CD4-positive, alpha-beta memory T cell (primary cell): ENCODE results near the gene C2CD2L. TPM values are rescaled to one million over a fixed set of nuclear protein-coding genes. Genes with fewer than 3 reads are reported as not detected.
"Not testable (repeated sequence)": the region's sequence is repeated elsewhere in the genome, so short reads cannot be mapped to it uniquely, and the experiment has no call there.

Experiments
- CTCF ChIA-PET: fragments of 350-600 bp; sonication (Branson Sonifier 250); formaldehyde crosslinking; loops from one replicate; lab custom pipeline; 2021; ENCODE audit warnings: inconsistent platforms; ENCODE audit not compliant: partially characterized antibody; lab: Charles Lee
- POLR2A ChIA-PET: fragments of 350-600 bp; sonication (Branson Sonifier 250); formaldehyde crosslinking; loops from one replicate; lab custom pipeline; 2021; ENCODE audit not compliant: partially characterized antibody; lab: Charles Lee
- DNase-seq, 5 donors: peaks; one replicate each; pipeline versions ENCODE4 v3.0.0 to v3.0.0-alpha.2; 2020 to 2022; ENCODE audit warnings: mixed read lengths in 1 of 5
- H3K27ac ChIP-seq: one replicate; pipeline ENCODE4 v1.7.0; 2013; ENCODE audit warnings: low read depth, low read length
- H3K27me3 ChIP-seq: 2 replicates; pipeline ENCODE4 v1.7.0; 2013; ENCODE audit warnings: mild to moderate bottlenecking, low read length, moderate library complexity; ENCODE audit not compliant: insufficient read depth
- H3K36me3 ChIP-seq: 2 replicates; pipeline ENCODE4 v1.7.0; 2013; ENCODE audit warnings: mild to moderate bottlenecking, low read length, moderate library complexity; ENCODE audit not compliant: insufficient read depth
- H3K4me1 ChIP-seq: 2 replicates; pipeline ENCODE4 v1.7.0; 2013; ENCODE audit warnings: mild to moderate bottlenecking, low read length, moderate library complexity; ENCODE audit not compliant: insufficient read depth
- H3K4me3 ChIP-seq, 2 donors: one replicate each; pipeline ENCODE4 v1.7.0; 2013; ENCODE audit warnings: low read length in 2 of 2, mild to moderate bottlenecking in 1 of 2
- H3K9me3 ChIP-seq, 2 donors: one replicate each; pipeline ENCODE4 v1.7.0; 2013; ENCODE audit warnings: low read length in 2 of 2, control low read depth in 1 of 2; ENCODE audit not compliant: control insufficient read depth in 1 of 2
- H3K27ac Mint-ChIP-seq, 7 donors: one replicate each; pipeline ENCODE4 v1.8.0; 2020 to 2021; ENCODE audit warnings: mixed read lengths in 7 of 7, mild to moderate bottlenecking in 6 of 7, inconsistent platforms in 3 of 7, moderate library complexity in 3 of 7
- H3K27me3 Mint-ChIP-seq, 2 donors: one replicate each; pipeline ENCODE4 v1.8.0; 2020 to 2021; ENCODE audit warnings: mixed read lengths in 2 of 2
- H3K36me3 Mint-ChIP-seq, 2 donors: one replicate each; pipeline ENCODE4 v1.8.0; 2020 to 2021; ENCODE audit warnings: mixed read lengths in 2 of 2, inconsistent platforms in 1 of 2, mild to moderate bottlenecking in 1 of 2
- H3K4me1 Mint-ChIP-seq, 4 donors: one replicate each; pipeline ENCODE4 v1.8.0; 2020 to 2021; ENCODE audit warnings: mixed read lengths in 4 of 4, mild to moderate bottlenecking in 1 of 4
- H3K4me3 Mint-ChIP-seq, 8 donors: one replicate each; pipeline ENCODE4 v1.8.0; 2020 to 2021; ENCODE audit warnings: mixed read lengths in 8 of 8, mild to moderate bottlenecking in 7 of 8, moderate library complexity in 6 of 8, inconsistent platforms in 3 of 8
- H3K9me3 Mint-ChIP-seq, 8 donors: one replicate each; pipeline ENCODE4 v1.8.0; 2020 to 2021; ENCODE audit warnings: mixed read lengths in 8 of 8, mild to moderate bottlenecking in 5 of 8, inconsistent platforms in 3 of 8, moderate library complexity in 1 of 8
- intact Hi-C: fragments of 100-400 bp; cut with micrococcal nuclease; formaldehyde crosslinking; loops from one replicate; pipeline ENCODE4 v1.15.1; 2023
- polyA plus RNA-seq, 2 donors: library from polyadenylated mRNA; unstranded; fragments of 300-500 nt; fragmentation: Illumina TruSeq; gene quantifications; one replicate each; pipeline ENCODE4 v1.2.3, GENCODE V29; 2021
- total RNA-seq, 2 experiments: library from RNA; stranded (reverse); gene quantifications; one replicate each; pipeline ENCODE4 v1.2.3, GENCODE V29; 2021

C2CD2L gene
- total and polyA plus RNA-seq, 4 experiments from 2014 or later, result 2.6 to 37.5 (median 24.2) TPM

GRCh38 chr11:119100994-119101758 lies 6.0 kb upstream of the C2CD2L start:
- H3K27me3 ChIP-seq, result no peaks in the 10 kb centered on the region
- H3K27ac Mint-ChIP-seq, result peak overlapping the region; percentile 93 to 100 (median 99)
- H3K4me3 Mint-ChIP-seq, result peak overlapping the region; percentile 93 to 99 (median 97)
- POLR2A ChIA-PET, result interaction anchor here (0.6 to 13.3 kb wide), 25 partner anchors 8 to 1869 kb away, joined by 3 to 210 read pairs (median 6); partner anchors contain the start of genes ABCG4, CBL, CENATAC and DDX6
- peak overlapping the region; percentile 87 to 98 for H3K4me3 ChIP-seq
- H3K27ac ChIP-seq, result peak overlapping the region; percentile 91
- DNase-seq, result no peak
- H3K4me1 ChIP-seq, result peaks cover 35% of the 10 kb centered on the region
- no peaks in the 10 kb centered on the region for H3K9me3 ChIP-seq
- H3K27me3 Mint-ChIP-seq, result no peaks in the 10 kb centered on the region
- no peaks in the 10 kb centered on the region for H3K9me3 Mint-ChIP-seq
- intact Hi-C loops, result loop anchor here (1.0 to 5.0 kb wide), 4 partner anchors 17 to 1959 kb away; partner anchors contain the start of genes HMBS, HYOU1 and PAFAH1B2
- H3K36me3 ChIP-seq, result peaks cover 17% of the 10 kb centered on the region
- CTCF ChIA-PET, result interaction anchor here (1.0 to 2.3 kb wide), 8 partner anchors 17 to 83 kb away, joined by 3 to 11 read pairs (median 5); partner anchors contain the start of genes HINFP, HYOU1, NLRX1 and RPS25
- H3K36me3 Mint-ChIP-seq, result peaks cover 19 to 39% of the 10 kb centered on the region in 2 donors
- H3K4me1 Mint-ChIP-seq, result peaks cover 21 to 55% (median 43%) of the 10 kb centered on the region in 4 donors

- intact Hi-C loops, result loop anchor here (1.0 to 5.0 kb wide), 7 partner anchors 18 to 1960 kb away; partner anchors contain the start of genes HINFP, HMBS, HYOU1 and PAFAH1B2
- H3K36me3 Mint-ChIP-seq, result peaks cover 15 to 34% of the 10 kb centered on the region in 2 donors
- no peaks in the 10 kb centered on the region for H3K9me3 Mint-ChIP-seq
- peaks cover 27 to 60% (median 43%) of the 10 kb centered on the region in 4 donors for H3K4me1 Mint-ChIP-seq
- peak; percentile 86 to 89 (median 88) for DNase-seq
- H3K4me3 ChIP-seq, result peak within 1 kb of the TSS; percentile 87 to 98
- peak within 1 kb of the TSS; percentile 93 to 100 (median 99) for H3K27ac Mint-ChIP-seq
- no peaks in the 10 kb centered on the region for H3K27me3 Mint-ChIP-seq
- no peaks in the 10 kb centered on the region for H3K27me3 ChIP-seq
- H3K9me3 ChIP-seq, result no peaks in the 10 kb centered on the region
- ChIA-PET POLR2A (interaction anchor here (0.6 to 13.3 kb wide), 30 partner anchors 8 to 1870 kb away, joined by 3 to 210 read pairs (median 4); partner anchors contain the start of genes ABCG4, CBL, CENATAC and DDX6), CTCF (interaction anchor here (0.7 to 2.3 kb wide), 13 partner anchors 10 to 329 kb away, joined by 3 to 11 read pairs (median 4); partner anchors contain the start of genes HINFP, HYOU1, NLRX1 and RPS25)
- peak within 1 kb of the TSS; percentile 93 to 99 (median 97) for H3K4me3 Mint-ChIP-seq
- H3K36me3 ChIP-seq, result peaks cover 12% of the 10 kb centered on the region
- peaks cover 41% of the 10 kb centered on the region for H3K4me1 ChIP-seq
- peak within 1 kb of the TSS; percentile 91 for H3K27ac ChIP-seq
Observed at GRCh38 chr11:119101759-119102423, 5.3 kb upstream of the C2CD2L start, which contains the start of gene DPAGT1. Gene DPAGT1, minus strand, starts transcription at chr11:119101853. Its CDS starts 198 bp downstream, at chr11:119101655.

- not testable (repeated sequence) for H3K4me3 ChIP-seq, H3K27me3 Mint-ChIP-seq, H3K9me3 ChIP-seq, DNase-seq, H3K9me3 Mint-ChIP-seq, H3K27me3 ChIP-seq, H3K27ac ChIP-seq, H3K36me3 ChIP-seq
- peaks cover 7 to 26% of the 10 kb centered on the region in 2 donors for H3K36me3 Mint-ChIP-seq
- peaks cover 28 to 59% (median 46%) of the 10 kb centered on the region in 4 donors for H3K4me1 Mint-ChIP-seq
- H3K27ac Mint-ChIP-seq, result peak overlapping the region in 6 of 7 donors; percentile 64 to 100 (median 96)
- ChIA-PET POLR2A (interaction anchor here (0.6 to 13.3 kb wide), 15 partner anchors 9 to 231 kb away, joined by 3 to 210 read pairs (median 11); partner anchors contain the start of genes ABCG4, CBL, CENATAC and HINFP), CTCF (interaction anchor here (1.6 to 2.3 kb wide), 3 partner anchors 15 to 36 kb away, joined by 6 to 11 read pairs (median 9); partner anchors contain the start of genes HINFP and VPS11)
- H3K4me1 ChIP-seq, result peaks cover 43% of the 10 kb centered on the region
- intact Hi-C loops, result loop anchor here (2.0 to 5.0 kb wide), 3 partner anchors 94 to 1961 kb away; partner anchors contain the start of gene PAFAH1B2
- peak overlapping the region; percentile 93 to 99 (median 97) for H3K4me3 Mint-ChIP-seq
Observed at GRCh38 chr11:119103161-119103664, 3.9 kb upstream of the C2CD2L start.

- H3K9me3 ChIP-seq, result no peaks in the 10 kb centered on the region
- Mint-ChIP-seq H3K4me3 (peak overlapping the region; percentile 59 to 81 (median 76)), H3K27ac (peak overlapping the region; percentile 30 to 91 (median 79)), H3K36me3 (peaks cover 3 to 26% of the 10 kb centered on the region in 2 donors), H3K4me1 (peaks cover 34 to 65% (median 49%) of the 10 kb centered on the region in 4 donors), H3K9me3 (no peaks in the 10 kb centered on the region), H3K27me3 (no peaks in the 10 kb centered on the region)
- H3K27me3 ChIP-seq, result no peaks in the 10 kb centered on the region
- H3K4me3 ChIP-seq, result no peak overlapping the region
- peaks cover 49% of the 10 kb centered on the region for H3K4me1 ChIP-seq
- POLR2A ChIA-PET, result interaction anchor here (6.0 to 13.3 kb wide), 2 partner anchors 10 to 15 kb away, joined by 109 to 210 read pairs; partner anchors contain the start of gene HINFP
- no peaks in the 10 kb centered on the region for H3K36me3 ChIP-seq
- H3K27ac ChIP-seq, result no peak overlapping the region
- intact Hi-C loops, result loop anchor here (2.0 to 5.0 kb wide), 3 partner anchors 93 to 1961 kb away; partner anchors contain the start of gene PAFAH1B2
- CTCF ChIA-PET, result no interaction called here
- no peak for DNase-seq
Observed at GRCh38 chr11:119103793-119104192, 3.4 kb upstream of the C2CD2L start.

- intact Hi-C loops, result loop anchor here (1.0 kb wide), 2 partner anchors 12 to 14 kb away; partner anchors contain the start of gene HINFP
Observed at GRCh38 chr11:119107538-119108145, 498 bp downstream of the C2CD2L start.

More at GRCh38 chr11:119107538-119108145, 498 bp downstream of the C2CD2L start:
- H3K27me3 Mint-ChIP-seq, result no peaks in the 10 kb centered on the region
- Histone ChIP-seq H3K27ac (peak overlapping the region; percentile 81), H3K4me1 (peaks cover 44% of the 10 kb centered on the region), H3K4me3 (peak overlapping the region; percentile 83 to 93), H3K9me3 (no peaks in the 10 kb centered on the region), H3K27me3 (no peaks in the 10 kb centered on the region), H3K36me3 (peaks cover 19% of the 10 kb centered on the region)
- no peaks in the 10 kb centered on the region for H3K9me3 Mint-ChIP-seq
- peaks cover 26 to 58% (median 42%) of the 10 kb centered on the region in 4 donors for H3K4me1 Mint-ChIP-seq
- DNase-seq, result no peak
- peak overlapping the region; percentile 84 to 95 (median 88) for H3K27ac Mint-ChIP-seq
- H3K4me3 Mint-ChIP-seq, result peak overlapping the region; percentile 86 to 93 (median 90)
- POLR2A ChIA-PET, result interaction anchor here (0.8 to 13.3 kb wide), 21 partner anchors 8 to 1929 kb away, joined by 3 to 210 read pairs (median 6); partner anchors contain the start of genes CBL, CENATAC, HINFP and HMBS
- CTCF ChIA-PET, result interaction anchor here (0.9 to 2.4 kb wide), 9 partner anchors 9 to 89 kb away, joined by 3 to 11 read pairs (median 5); partner anchors contain the start of genes HMBS and VPS11
- peaks cover 21 to 28% of the 10 kb centered on the region in 2 donors for H3K36me3 Mint-ChIP-seq
